Cardiac fibroblast (primary cell): Measurements from ENCODE around the gene SOBP.

ENCODE experiments used
- DNase-seq, 2 donors: peaks; one replicate each; pipeline versions ENCODE4 v3.0.0 to v3.0.0-alpha.2; 2010; ENCODE audit warnings: low read depth in 2 of 2
- H3K4me3 ChIP-seq, 2 donors: replicated peaks in 1 of 2; 1 replicate in 1 of 2; 2 replicates in 1 of 2; pipeline ENCODE4 v1.5.1; 2011; ENCODE audit warnings: low read depth in 2 of 2, low read length in 2 of 2, mild to moderate bottlenecking in 2 of 2, moderate library complexity in 1 of 2
- TF ChIP-seq, protein P1 (sequence below): IDR thresholded peaks from one replicate; pipeline ENCODE4 v1.5.1; 2011; ENCODE audit warnings: low read depth, mild to moderate bottlenecking, low read length, inconsistent platforms

SOBP gene

DNA sequence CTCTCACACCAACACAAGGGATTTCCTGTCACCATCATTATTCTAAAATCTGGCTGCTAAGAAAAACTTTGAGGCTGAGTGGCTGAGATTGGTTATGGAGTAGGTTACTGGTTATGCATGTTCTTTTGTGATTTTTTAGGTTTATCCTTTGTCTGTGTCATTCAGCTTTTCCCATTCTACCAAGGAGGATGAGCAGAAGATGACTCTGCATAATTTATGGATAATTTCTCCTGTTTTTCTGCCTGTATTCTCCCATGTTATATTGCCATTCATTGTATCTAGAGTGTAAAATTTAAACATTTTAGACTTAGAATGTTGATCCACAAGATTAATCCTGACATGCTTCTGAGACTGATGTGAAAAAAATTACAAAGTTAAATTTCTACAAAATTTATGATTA lies 67.8 kb downstream of the SOBP start:
- DNase-seq: no peak
- no peak overlapping the region for H3K4me3 ChIP-seq
- TF ChIP-seq, protein P1, sequence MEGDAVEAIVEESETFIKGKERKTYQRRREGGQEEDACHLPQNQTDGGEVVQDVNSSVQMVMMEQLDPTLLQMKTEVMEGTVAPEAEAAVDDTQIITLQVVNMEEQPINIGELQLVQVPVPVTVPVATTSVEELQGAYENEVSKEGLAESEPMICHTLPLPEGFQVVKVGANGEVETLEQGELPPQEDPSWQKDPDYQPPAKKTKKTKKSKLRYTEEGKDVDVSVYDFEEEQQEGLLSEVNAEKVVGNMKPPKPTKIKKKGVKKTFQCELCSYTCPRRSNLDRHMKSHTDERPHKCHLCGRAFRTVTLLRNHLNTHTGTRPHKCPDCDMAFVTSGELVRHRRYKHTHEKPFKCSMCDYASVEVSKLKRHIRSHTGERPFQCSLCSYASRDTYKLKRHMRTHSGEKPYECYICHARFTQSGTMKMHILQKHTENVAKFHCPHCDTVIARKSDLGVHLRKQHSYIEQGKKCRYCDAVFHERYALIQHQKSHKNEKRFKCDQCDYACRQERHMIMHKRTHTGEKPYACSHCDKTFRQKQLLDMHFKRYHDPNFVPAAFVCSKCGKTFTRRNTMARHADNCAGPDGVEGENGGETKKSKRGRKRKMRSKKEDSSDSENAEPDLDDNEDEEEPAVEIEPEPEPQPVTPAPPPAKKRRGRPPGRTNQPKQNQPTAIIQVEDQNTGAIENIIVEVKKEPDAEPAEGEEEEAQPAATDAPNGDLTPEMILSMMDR: no peak

DNA sequence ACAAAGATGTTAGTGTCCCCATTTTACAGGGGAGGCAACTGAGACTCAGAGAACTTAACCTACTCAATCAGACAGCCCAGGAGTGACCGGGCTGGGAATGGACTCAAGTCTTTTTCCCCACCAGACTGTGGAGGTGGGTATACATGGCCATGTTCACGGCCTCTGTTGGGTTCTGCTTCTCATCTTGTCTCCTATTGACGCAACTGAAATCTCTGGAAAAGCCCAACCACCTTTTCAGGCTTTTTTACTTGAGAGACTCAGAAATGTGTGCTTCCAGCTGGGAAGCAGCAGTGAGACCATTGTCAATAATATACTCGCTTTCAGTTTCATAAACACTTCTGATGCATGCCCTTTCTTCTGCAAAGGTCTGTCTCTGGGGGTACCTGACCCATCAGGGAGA lies 70.7 kb downstream of the SOBP start:
- DNase-seq: peak; percentile 20 to 60
- H3K4me3 ChIP-seq: no peak overlapping the region
- TF ChIP-seq, protein P1: no peak

DNA sequence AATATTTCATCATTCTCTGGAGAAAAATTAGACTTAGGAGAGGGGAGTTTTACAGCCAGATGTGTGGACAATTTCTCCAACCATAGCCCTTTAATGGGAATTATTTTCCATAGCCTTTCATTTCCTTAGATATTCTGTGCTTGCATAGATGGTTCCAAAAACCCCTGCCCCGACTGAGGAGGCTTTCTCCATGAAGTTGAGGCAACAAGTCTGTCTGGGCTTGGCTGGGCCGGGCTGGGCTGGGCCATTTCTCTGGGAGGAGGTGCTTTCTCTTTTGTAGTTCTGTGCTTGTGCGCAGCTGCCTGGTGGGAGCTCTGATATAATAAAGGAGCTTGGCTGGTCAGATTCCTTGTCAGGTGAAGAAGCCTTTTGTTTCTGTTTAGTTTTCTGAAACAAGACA lies 71.4 kb downstream of the SOBP start:
- peak in 1 of 2 donors; percentile 26 for DNase-seq
- TF ChIP-seq, protein P1: no peak
- H3K4me3 ChIP-seq: no peak overlapping the region

DNA sequence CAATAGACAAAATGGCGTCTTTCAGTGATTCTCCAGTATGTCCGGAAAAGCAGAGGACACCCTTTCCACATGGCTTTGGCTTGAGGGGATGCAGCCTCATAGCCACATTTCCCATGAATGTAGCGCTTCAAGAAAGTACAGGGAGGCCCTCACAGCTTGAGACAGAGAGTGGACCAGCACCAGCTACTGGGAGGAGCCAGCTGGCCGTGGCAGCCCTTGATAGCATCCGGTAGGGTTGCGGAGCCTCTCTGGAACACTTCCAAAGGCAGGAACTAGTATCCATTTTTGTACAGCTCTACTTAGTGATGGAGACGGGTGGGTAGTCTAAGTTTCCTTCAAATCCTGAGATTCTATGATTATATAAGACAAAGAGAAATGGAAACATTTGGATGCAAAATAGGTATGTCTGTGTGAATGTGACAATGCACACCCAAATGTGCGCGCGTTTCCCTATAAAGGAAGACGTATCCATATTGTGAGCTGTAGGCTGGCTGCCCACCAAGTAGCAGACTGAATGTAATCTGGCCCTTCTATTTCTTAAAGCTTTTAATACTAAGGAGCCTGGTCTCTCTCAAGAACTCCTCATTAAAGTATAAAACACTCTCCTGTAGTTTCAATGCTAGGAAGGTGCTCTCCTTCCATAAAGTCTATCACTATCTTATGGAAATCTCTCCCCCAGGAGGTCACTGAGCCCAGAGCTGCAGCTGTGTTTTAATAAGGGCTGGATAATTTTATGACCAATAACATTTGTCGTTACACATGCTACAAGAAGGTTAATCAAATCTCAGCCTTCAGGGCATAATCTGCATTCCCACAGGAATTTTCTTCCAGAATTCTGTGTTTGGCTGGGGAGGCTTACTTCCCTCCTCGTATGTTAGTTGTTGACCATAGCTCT lies 74.0 kb downstream of the SOBP start:
- no peak overlapping the region for H3K4me3 ChIP-seq
- TF ChIP-seq, protein P1: no peak
- DNase-seq: no peak

DNA sequence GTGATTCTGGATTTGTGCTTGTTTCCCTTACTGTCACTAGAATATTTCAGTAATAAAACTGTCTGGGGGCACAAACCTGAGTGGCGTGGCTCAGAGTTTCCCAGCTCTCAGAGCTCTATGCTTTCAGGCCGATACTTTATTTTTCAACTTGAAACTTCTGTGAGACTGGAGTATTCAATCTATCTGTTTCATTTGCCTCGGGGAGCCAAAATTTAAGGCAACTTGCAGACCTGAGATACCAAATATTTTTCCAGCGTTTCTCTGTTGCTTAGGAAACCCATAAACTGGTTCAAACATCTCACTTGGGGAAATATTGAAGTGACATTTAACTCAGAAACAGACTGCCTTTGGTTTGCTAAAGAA lies 74.7 kb downstream of the SOBP start:
- H3K4me3 ChIP-seq: no peak overlapping the region
- DNase-seq: peak in 1 of 2 donors; percentile 5
- TF ChIP-seq, protein P1: no peak

DNA sequence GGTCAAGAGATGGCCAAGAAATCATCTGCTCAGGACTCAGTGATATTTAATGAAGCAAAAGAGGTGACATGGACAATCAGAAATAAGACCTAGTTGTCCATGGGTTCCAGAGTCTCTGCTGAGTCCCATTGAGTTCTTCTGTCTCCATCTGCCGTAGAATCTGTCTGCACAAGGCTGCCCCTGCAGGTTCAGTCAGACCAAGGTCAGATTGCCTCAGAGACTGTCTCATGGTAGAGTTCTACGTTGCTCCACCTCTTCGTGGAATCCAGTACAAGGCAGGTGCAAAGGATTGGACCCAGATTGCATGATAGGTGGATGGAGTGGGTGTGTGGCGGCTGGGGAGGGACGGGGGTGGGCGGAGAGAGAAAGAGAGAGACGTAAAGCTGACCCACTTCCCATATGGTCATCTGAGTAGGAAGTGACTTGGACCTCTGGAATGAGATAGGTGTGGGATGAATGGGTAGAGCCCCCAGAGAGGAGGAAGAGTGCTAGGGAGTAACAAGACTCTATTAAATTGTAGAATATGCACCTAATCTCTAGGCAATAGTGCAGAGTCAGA lies 75.3 kb downstream of the SOBP start:
- H3K4me3 ChIP-seq: no peak overlapping the region
- TF ChIP-seq, protein P1: no peak
- no peak for DNase-seq

DNA sequence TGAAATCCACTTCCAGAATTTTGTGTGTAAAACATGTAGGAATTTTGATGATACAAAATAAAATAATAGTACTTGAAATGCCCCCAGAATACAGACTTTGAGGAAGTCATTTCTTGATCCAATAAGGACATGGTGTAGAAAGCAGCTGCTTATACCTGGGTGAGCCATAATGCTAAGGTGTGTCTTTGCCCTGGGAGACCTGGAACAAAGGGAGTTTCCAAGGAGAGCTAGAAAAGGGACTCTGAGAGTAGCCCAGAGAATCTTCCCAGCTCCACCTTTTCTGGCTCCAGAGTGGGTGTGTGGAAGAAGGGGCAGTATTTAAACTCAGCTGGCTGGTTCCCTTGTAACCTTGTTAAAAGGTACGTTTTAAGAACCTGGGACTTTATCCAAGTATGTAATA lies 77.7 kb downstream of the SOBP start:
- H3K4me3 ChIP-seq: no peak overlapping the region
- TF ChIP-seq, protein P1: no peak
- DNase-seq: no peak
